GM21526 (cell line): Measurements from ENCODE around the gene FAHD1.
"Not testable (repeated sequence)": the region's sequence is repeated elsewhere in the genome, so short reads cannot be mapped to it uniquely, and the experiment has no call there.

ENCODE experiments used
- ATAC-seq: cut with Tn5 transposase; IDR thresholded peaks from one replicate; pipeline ENCODE4 v1.9.1; 2021; ENCODE audit warnings: moderate library complexity; ENCODE audit not compliant: unreplicated experiment, low FRiP score

Gene FAHD1

DNA sequence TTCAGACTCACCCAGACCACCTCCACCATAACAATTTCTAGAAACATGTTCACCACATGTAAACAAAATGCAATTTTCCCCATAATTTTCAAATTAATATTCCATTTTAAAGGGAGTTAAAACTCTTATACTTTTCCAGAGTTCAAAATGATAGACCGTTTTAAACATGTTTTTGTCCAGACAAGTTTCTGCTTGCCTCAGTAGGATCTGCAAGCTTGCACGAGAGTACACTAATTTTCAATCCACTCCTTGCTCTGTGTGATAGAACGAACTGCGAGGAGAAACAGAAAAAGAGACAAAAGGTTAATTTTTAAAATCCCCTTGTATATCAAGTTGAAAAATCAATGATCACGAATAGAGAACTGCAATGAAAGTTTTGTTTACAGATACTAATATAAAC, 7.1 kb downstream of the FAHD1 start:
- ATAC-seq: no peak

DNA sequence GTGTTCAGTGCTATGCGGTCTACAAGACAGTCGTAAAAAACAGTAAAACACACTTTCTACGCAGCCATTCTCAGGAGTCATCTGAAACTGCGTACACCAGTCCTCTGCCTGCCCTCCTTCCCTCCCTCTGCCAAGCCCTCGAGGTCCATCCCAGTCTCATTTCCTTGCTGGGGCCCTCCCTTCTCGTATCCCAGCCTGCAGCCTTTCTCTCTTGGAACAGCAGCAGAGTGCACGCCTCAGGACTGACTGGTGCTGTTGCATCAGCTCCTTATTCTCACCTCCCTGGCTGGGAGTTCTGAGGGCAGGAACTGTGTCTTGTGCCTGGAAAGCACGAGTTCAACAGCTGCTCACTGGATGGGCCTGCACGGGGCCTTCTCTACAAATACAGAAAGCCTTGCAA, 12.5 kb downstream of the FAHD1 start:
- no peak for ATAC-seq

DNA sequence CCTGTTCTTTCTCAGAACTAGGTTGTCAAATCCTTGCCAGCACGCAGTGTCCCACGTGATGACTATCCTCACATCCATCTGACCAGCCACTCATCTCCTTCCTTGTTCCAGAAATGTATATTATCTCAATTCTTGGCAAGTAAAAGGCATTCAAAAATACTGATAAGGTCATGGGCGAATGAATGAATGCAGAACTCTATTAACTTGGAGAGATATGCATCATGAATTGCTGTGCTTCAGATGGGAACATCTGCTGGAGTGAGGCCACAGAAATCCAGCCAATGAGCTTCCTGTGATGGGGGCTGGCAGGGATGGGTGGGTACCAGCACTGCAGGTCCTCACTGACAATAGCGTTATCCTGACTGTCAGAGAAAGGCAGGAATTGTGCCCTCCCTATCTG, 19.0 kb downstream of the FAHD1 start:
- no peak for ATAC-seq

DNA sequence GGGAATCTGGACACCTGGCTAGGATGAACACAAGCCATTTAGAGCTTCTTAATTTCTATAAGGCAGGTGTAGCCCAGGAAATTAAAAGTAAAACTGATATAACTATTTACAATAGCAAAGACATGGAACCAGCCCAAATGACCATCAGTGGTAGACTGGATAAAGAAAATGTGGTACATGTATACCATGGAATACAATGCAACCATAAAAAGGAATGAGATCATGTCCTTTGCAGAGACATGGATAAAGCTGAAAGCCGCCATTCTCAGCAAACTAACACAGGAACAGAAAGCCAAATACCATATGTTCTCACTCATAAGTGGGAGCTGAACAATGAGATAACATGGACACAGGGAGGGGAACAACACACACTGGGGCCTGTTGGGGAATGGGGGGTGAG, 19.4 kb downstream of the FAHD1 start:
- no peak for ATAC-seq

DNA sequence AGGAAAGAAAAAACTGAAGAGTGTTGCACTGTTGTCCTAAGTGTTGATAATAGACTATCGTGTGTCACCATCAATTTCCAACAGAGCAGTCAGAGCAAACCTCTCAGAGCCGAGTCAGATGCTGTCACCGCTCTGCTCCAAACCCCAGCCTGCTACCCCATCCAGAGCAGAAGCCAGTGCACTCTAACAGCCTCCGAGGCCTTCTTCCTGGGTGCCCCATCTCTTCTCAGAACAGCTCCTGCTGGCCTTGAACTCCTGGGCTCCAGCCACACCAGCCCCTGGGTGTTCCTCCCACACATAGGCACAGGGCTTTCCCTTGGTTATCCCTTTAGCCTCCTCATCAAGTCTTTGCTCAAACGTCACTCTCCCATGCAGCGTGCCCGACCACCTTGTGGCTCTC, 24.0 kb downstream of the FAHD1 start:
- ATAC-seq: no peak

DNA sequence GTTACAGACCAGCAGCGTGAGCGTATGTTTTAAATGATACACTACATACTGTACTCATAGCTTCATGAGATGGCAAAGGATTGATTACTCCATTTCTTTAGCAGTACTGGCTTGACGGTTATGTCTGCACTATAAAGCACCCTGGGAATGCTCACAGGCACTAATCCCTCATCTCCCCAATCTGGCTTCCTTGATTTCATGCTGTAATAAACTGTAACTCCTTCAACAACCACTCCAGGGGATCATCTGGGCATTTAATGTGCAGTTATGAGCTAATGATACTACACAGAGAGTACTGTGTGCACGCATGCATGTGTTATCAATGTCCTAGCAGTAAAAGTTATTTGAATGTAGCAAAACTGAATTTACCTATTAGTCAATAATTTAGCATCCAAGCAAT, 24.8 kb downstream of the FAHD1 start:
- no peak for ATAC-seq

DNA sequence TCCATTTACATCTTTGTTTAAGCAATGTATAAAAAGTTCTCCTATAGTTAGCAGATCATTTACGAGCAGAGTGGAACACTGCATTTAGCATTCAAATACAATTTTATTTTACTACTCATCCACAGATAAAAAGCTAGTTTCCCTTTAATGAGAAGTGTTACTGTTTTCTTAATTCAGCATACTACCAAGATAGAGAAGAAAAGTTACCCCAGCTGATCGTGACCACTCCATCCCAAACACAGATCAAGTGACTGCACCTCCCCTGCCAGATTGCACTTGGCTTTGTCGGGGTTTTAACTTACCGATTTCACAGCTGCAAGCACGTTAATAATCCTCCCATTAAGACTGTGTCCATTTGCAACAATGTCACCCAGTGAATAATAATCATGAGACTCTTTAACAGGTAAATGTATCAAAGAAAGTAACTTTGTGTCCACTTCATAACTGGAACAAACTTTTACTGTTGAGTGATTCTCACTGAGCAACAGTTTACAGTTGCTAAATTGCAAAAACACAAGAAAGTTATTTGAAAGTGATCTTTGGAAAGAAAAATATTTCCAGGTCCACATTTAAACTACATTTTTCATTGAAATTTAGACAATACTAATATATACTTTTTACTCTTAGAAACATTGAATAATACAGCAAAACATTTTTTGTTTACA, 30.6 kb downstream of the FAHD1 start:
- ATAC-seq: no peak

DNA sequence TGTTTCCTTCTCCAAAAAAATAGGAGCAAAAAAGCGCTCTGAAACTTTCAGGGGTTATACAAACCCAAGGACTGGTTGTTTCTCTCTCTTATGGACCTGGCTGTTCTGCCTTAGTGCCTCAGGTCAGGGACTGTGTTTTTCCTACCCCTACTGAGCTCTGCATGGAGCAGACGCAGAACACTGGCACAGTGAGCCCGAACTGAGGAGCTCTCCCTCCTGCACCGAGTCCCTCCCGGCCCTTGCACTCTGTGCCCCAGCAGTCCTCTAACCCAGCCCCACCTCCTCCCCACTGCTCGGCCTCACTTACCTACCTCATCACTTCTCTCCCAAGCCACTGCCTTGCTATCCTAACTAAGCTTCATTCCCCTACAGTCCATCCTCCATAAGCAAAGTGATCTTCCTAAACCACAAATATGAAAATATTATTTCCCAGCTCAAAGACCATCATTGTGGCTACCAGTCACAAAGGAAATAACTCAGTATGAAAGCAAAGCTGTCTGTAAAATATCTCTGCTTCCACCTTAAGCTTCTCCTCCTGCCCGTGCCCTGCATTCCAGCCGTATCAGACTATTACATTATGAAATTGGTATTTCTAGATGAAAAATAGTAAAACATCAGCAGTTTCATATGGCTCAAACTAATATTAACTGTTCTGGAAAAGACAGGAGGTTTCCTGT, 31.3 kb downstream of the FAHD1 start:
- no peak for ATAC-seq

DNA sequence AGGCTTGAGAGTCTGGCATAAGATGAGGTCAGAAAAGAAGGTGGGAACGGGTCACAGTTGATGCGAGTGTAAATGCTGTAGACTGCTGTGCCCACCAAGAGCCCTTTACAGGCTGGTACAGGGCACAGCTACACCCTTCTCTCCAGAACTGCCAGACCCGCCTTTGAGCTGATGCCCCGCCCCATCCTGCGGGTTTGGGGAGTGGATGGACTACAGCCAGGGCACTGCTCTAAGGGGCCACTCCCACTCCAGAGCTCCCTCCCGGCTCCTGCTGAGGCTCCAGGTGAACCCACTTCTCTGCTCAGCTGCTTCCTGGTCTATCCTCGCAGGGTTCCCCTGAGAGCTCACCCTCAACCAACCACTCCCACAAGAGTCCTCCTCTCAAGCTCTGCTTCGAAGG, 32.6 kb downstream of the FAHD1 start:
- no peak for ATAC-seq

DNA sequence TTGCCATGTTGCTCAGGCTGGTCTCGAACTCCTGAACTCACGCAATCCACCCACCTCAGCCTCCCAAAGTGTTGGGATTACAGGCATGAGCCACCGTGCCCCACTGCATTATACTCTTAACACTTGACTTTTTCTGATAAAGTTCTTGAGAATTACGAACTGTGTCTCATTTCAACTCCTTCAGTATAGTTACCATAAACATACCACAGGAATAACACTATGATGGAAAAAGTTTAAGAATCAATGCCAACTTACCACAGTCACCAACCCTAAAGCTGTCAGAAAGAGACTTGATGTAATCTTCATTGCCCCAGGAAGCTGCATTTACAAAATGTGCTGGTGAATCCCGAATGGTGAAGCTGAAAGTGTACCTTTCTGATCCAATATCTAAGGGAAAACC, 34.7 kb downstream of the FAHD1 start:
- ATAC-seq: no peak

DNA sequence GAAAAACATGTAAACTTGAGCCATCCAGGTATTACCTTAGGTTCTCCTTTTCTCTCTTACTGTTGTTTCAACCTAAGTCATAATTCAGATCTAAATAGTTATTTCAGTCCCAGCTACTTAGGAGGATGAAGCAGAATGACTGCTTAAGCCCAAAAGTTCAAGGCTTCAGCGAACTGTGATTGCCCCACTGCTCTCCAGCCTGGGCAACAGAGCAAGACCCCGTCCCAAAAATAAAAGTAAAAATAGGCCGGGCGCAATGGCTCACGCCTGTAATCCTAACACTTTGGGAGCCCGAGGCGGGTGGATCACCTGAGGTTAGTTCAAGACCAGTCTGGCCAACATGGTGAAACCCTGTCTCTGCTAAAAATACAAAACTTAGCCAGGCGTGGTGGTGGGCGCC, 35.4 kb downstream of the FAHD1 start:
- ATAC-seq: no peak

DNA sequence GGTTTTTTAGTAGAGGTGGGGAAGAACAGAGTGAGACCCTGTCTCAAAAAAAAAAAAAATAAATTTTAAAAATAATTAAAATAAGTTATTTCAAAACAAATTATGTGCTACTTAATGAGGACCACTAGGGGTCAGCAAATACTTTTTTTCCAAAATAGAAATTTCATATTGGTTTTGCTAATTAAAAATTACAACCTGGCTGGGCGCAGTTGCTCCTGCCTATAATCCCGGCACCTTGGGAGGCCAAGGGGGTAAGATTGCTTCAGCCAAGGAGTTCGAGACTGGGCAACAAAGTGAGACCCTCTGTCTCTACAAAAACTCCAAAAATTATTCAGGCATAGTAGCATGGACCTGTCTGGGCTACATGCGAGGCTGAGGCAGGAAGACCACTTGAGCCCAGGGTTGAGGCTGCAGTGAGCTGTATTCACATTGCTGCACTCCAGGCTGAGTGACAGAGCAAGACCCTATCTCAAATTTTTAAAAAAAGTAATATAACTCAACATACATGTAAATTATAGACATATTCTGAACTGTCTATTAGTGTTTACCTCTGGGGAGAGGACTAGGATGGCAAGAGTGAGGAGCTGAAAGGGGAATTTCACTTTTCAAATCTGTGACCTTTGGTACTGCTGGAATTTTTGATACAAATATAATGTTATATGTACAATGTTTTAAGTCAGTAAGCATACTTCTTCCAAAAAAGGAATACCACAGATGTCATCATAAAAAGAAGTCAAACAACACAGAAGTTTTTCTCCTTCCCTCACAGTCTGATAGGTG, 36.9 kb downstream of the FAHD1 start:
- no peak for ATAC-seq

DNA sequence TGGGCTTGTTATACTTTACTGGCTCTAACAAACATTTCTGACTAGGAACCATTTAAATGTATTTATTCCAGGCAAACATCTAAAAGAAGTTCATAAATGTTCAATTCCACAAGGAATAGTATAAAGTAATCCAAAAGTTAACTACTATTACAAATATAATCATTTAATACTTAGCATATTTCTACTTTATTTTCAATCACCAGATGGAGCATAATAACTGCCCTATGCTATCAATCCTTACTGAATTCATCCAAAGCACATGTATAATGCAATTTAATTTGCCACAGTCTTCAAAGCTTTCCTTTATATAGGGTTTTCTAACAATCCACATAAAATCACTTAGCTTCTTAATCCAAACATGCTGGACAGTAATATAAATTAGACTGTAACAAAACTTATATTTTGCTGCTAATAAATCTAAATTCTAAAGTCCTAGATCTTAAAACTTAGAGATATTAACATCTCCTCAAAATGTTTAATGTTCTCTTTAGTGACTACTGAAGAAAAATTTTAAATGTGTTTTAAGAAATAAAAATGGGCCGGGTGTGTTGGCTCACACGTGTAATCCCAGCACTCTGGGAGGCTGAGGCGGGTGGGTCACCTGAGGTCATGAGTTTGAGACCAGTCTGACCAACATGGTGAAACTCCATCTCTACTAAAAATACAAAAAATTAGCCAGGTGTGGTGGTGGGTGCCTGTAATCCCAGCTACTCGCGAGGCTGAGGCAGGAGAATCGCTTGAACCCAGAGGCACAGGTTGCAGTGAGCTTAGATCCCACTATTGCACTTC, 39.1 kb downstream of the FAHD1 start:
- ATAC-seq: no peak

DNA sequence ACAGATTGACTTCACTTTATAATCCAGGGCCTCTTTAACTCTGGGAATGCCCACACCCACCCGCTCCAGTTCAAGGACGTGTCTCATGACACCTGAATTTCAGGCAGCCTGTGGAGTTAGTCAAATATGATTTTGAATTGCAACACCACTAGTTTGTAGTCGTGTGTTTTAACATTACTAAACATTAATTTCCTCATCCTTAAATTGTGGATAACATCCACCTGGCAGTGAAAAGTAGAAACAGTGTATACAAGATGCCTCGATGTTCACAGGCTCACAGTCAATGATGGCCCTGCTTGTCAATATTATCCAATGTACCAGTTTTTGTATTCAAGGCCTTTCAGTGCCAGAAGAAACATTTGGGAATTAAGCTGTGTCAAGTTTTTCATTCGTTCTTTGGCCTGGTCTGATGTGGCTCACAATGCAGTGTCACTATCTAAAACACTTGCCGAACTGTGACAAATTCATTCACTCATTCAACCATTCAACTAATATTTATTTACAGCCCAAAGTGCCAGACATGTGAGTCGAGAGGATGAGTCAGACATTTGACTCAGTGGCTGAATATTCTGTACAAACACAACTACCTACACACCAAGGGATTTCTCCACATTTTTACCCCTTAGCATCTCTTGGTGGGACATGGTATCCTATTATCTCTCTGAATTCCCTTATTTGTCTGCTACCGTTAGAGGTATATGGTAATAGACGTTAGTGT, 43.5 kb downstream of the FAHD1 start:
- no peak for ATAC-seq

DNA sequence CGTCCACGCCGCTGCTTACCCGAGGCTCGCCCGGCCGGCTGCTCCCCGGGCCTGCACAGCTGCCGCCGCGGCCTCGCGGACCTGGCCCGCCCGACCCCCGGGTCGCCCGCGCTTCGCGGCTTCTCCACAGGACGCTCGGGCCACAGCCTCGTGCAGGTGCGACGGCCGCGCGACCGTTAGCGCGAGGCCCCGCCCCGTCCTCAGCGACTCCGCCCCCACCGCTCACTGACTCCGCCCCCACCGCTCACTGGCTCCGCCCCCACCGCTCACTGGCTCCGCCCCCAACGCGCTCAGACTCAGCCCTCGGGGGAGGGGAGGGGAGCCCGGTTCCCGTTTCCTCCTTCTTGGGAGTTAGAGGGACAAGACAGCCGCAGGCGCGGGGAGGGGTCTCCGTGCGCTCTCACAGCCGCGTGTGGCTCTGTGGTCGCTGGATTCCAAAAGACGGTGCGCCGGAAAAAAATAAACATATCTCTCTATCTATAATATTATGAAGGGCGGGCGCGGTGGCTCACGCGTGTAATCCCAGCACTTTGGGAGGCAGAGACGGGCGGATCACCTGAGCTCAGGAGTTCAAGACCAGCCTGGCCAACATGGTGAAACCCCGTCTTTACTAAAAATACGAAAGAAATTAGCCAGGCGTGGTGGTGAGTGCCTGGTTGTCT, 45.1 kb downstream of the FAHD1 start, which contains the start of gene MEIOB:
MEIOB (minus strand) TSS at position 191 of the 662 bp plus-strand sequence. CDS start 3,989 bp downstream, outside the sequence.
- no peak for ATAC-seq

DNA sequence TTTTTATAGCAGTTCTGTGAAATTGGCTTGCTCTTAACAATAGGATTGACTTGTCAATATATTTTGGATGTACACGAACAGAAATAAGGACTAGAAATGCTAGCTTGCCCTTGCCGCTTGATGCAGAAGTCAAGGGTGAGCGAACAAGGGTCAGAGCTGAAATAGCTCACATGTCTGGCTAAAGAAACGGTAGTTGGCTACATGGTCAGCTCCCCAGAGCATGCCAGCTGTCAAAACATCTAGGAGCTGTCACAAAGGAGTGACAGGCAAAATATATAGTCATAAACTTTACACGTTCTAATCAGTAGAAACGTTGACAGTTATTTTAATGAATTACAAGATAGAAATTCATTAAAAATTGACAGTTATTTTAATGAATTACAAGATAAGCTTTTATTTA, 47.8 kb downstream of the FAHD1 start:
- ATAC-seq: no peak

DNA sequence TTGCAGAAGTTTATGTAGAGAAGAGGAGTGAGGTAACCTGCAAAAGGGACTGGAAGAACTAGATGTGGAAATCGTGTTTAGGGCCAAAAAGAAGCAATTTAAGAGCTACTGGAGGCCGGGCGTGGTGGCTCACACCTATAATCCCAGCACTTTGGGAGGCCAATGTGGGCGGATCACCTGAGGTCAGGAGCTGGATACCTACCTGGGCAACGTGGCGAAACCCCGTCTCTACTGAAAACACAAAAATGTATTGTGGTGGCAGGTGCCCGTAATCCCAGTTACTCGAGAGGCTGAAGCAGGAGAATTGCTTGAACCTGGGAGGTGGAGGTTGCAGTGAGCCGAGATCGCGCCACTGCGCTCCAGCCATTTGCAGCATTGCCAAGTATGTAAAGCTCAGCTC, 49.1 kb downstream of the FAHD1 start:
- ATAC-seq: not testable (repeated sequence)

DNA sequence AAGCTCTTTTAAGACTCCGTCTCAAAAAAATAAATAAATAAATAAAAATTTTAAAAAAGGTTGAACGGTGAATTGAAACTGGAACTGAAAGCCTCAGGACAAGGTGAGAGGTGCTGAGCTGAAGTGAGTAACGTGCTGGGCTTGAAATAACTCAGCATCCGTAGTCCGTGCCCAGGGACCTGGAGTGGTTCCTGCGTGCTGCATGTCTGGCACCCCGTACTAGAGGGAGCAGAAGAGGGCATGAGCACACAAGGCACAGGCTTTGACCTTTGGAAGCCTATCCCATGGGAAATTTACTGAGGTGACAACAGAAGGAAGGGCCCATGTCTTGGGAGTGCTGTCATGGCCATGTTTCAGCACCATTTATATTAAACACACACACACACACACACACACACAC, 49.5 kb downstream of the FAHD1 start:
- no peak for ATAC-seq

DNA sequence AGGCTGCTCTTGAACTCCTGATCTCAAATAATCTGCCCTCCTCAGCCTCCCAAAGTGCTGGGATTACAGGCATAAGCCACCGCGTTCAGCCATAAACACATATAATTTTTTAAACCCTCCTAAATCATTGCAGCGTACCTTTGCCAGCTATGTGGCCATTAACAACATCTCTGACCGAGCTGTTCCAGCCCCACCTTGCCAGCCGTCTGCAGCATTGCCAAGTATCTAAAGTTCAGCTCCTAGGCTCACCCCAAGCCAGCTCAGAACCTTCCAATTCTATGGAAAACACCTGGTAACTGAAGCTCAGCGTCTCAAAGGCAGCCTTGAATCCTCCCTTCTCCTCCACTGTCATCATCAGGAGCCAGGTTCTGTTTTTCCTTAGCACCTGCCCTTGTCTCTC, 50.1 kb downstream of the FAHD1 start:
- no peak for ATAC-seq

DNA sequence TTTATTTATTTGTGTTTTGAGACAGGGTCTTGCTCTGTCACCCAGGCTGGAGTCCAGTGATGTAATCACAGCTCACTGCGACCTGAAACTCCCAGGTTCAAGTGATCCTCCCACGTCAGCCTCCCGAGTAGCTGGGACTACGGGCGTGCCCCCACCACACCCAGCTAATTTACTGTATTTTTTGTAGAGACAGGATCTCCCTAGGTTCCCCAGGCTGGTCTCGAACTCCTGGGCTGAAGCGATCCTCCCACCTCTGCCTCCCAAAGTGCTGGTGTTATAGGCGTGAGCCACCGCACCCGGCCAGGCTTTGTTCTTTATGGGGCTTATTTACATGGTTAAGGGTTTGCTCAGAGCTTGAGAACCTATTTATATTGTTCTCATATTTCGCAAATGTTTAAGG, 50.8 kb downstream of the FAHD1 start:
- ATAC-seq: no peak
